K562 (cell line): ENCODE data around the gene ACHE. TPM values are rescaled to one million over a fixed set of nuclear protein-coding genes. Genes with fewer than 3 reads are reported as not detected.

ENCODE experiments used
- ATAC-seq: fragments of 200-7000 bp; cut with Tn5 transposase; 3 replicates; pipeline ENCODE4 v1.9.1; 2020; ENCODE audit warnings: moderate library complexity
- BruUV-seq: library from RNA; stranded (reverse); fragments of 400-500 nt; replicated peaks from 2 replicates; lab custom pipeline; 2021; lab: Mats Ljungman, UMichigan
- CTCF ChIA-PET: fragments of 300-600 bp; formaldehyde crosslinking; extraction: SDS; loops from one replicate; lab custom pipeline; 2021; ENCODE audit warnings: low intra/inter-chr PET ratio; lab: Yijun Ruan, JAX
- POLR2A ChIA-PET: fragments of 300-600, 350-650 bp; sonication (Branson Sonifier 250); formaldehyde crosslinking; extraction: SDS; loops from one replicate; lab custom pipeline; 2021; ENCODE audit warnings: antibody characterized with exemption, inconsistent platforms; lab: Yijun Ruan, JAX
- DNase-seq, 4 experiments: peaks; one replicate each; pipeline versions ENCODE4 v3.0.0 to v3.0.0-alpha.2; 2011 to 2018; ENCODE audit warnings: low spot score in 3 of 4, mixed read lengths in 3 of 4; ENCODE audit errors: extremely low read depth in 1 of 4
- FAIRE-seq: peaks from 2 replicates; lab custom pipeline; 2011; peaks lifted over from hg19 to GRCh38; lab: Jason Lieb, UNC
- H2AFZ ChIP-seq: 2 replicates; pipeline ENCODE4 v1.6.0; 2011; ENCODE audit warnings: low read depth, low read length, control low read depth, inconsistent platforms
- H3K27ac ChIP-seq: fragments of 200-600 bp; 3 replicates; pipeline ENCODE4 v1.8.0; 2011; ENCODE audit warnings: low read depth, mild to moderate bottlenecking, control low read depth, inconsistent platforms, low read length, moderate library complexity, mixed read lengths; ENCODE audit errors: extremely low read depth
- H3K27me3 ChIP-seq, 2 experiments: fragments of 300-600 bp in 1 of 2; 2 replicates in 1 of 2; 3 replicates in 1 of 2; pipeline versions ENCODE4 v1.6.0 to v1.8.0; 2011; ENCODE audit warnings: inconsistent platforms in 2 of 2, low read length in 2 of 2, mild to moderate bottlenecking in 1 of 2, mixed read lengths in 1 of 2, moderate library complexity in 1 of 2; ENCODE audit not compliant: control insufficient read depth in 2 of 2, insufficient read depth in 2 of 2
- H3K36me3 ChIP-seq: fragments of 300-600 bp; 3 replicates; pipeline ENCODE4 v1.8.0; 2011; ENCODE audit warnings: mild to moderate bottlenecking, low read length, inconsistent platforms; ENCODE audit not compliant: control insufficient read depth, insufficient read depth
- H3K4me1 ChIP-seq, 2 experiments: fragments of 200-600 bp in 1 of 2; replicated peaks in 1 of 2; 2 replicates in 1 of 2; 3 replicates in 1 of 2; pipeline versions ENCODE4 v1.5.1 to v1.8.0; 2011; ENCODE audit warnings: inconsistent platforms in 2 of 2, low read length in 2 of 2, mild to moderate bottlenecking in 1 of 2, mixed read lengths in 1 of 2, moderate library complexity in 1 of 2; ENCODE audit not compliant: control insufficient read depth in 2 of 2, insufficient read depth in 2 of 2
- H3K4me2 ChIP-seq: 2 replicates; pipeline ENCODE4 v1.6.1; 2011; ENCODE audit warnings: low read length, control low read depth, inconsistent platforms, mixed read lengths; ENCODE audit not compliant: insufficient read depth
- H3K4me3 ChIP-seq: fragments of 200-600 bp; sonication (generic), shearing (Covaris generic); 2 replicates; pipeline ENCODE4 v1.5.1; 2016; ENCODE audit warnings: control low read depth, inconsistent platforms
- H3K79me2 ChIP-seq: fragments of 200-600 bp; 3 replicates; pipeline ENCODE4 v1.8.0; 2011; ENCODE audit warnings: low read length, inconsistent platforms; ENCODE audit not compliant: control insufficient read depth, insufficient read depth
- H3K9ac ChIP-seq, 2 experiments: 2 replicates each; pipeline versions ENCODE4 v1.6.0 to v1.6.1; 2011; ENCODE audit warnings: low read depth in 2 of 2, low read length in 2 of 2, control low read depth in 1 of 2, inconsistent platforms in 1 of 2, mild to moderate bottlenecking in 1 of 2, mixed read lengths in 1 of 2; ENCODE audit not compliant: insufficient read depth in 1 of 2
- H3K9me1 ChIP-seq: one replicate; pipeline ENCODE4 v1.6.0; 2011; ENCODE audit warnings: inconsistent platforms, mild to moderate bottlenecking, low read length, moderate library complexity; ENCODE audit not compliant: control insufficient read depth, insufficient read depth
- H3K9me3 ChIP-seq: replicated peaks from 2 replicates; pipeline ENCODE4 v1.5.1; 2011; ENCODE audit warnings: low read depth, low read length, inconsistent platforms; ENCODE audit not compliant: control insufficient read depth, insufficient read depth
- H4K20me1 ChIP-seq: replicated peaks from 2 replicates; pipeline ENCODE4 v1.6.1; 2011; ENCODE audit warnings: low read length, inconsistent platforms, mixed read lengths; ENCODE audit not compliant: control insufficient read depth, insufficient read depth
- FOXJ2 ChIP-seq: fragments of 200-800 bp; sonication (Bioruptor generic); IDR thresholded peaks from 2 replicates; pipeline ENCODE4 v1.6.1; 2016; ENCODE audit warnings: missing genetic modification characterization, missing compliant biosample characterization
- HCFC1 ChIP-seq: IDR thresholded peaks from 2 replicates; pipeline ENCODE4 v1.6.1; 2012; ENCODE audit warnings: low read depth, low read length, improper control_type of control experiment
- NCOA2 ChIP-seq, 2 experiments: fragments of 450-650 bp; IDR thresholded peaks; 2 replicates each; pipeline ENCODE4 v1.6.1; 2018; ENCODE audit warnings: mild to moderate bottlenecking in 2 of 2, moderate library complexity in 1 of 2; ENCODE audit not compliant: partially characterized antibody in 2 of 2
- PURB ChIP-seq: sonication (generic); formaldehyde crosslinking; IDR thresholded peaks from 2 replicates; pipeline ENCODE4 v1.9.0; 2021; ENCODE audit warnings: low read depth, mild to moderate bottlenecking, missing genetic modification reagents
- RBM22 ChIP-seq: fragments of 200-400 bp; formaldehyde crosslinking; IDR thresholded peaks from 2 replicates; pipeline ENCODE4 v1.6.1; 2018; ENCODE audit warnings: low read length, low read depth; ENCODE audit not compliant: poor library complexity, severe bottlenecking
- WGBS: fragments of 100-300 bp; shearing (Covaris generic); methylation state at CpG from one replicate; pipeline ENCODE4 v1.1.6; 2016; ENCODE audit warnings: low coverage, mixed read lengths; ENCODE audit not compliant: insufficient coverage; ENCODE audit errors: missing lambda C conversion rate; 5-methylcytosine and 5-hydroxymethylcytosine counted together
- in situ Hi-C: fragments of 300-500 bp; cut with MboI; formaldehyde crosslinking; loops from 4 replicates; pipeline ENCODE4 v1.15.0; 2018; ENCODE audit warnings: inconsistent platforms, mixed read lengths
- intact Hi-C: fragments of 100-400 bp; cut with micrococcal nuclease; formaldehyde crosslinking; loops from 2 replicates; pipeline ENCODE4 v1.14.2; 2022
- polyA plus RNA-seq, 8 experiments: library from polyadenylated mRNA; depleted of rRNA in 4 of 8; stranded (reverse) in 5 of 8; unstranded in 3 of 8; fragments of >200 nt; fragmentation: Nextera tagmentation in 2 of 8; fragmentation: Illumina TruSeq in 1 of 8; extraction: Ambion mirVana in 2 of 8; extraction: Trizol in 1 of 8; gene quantifications; 2 replicates each; pipeline versions ENCODE4 v1.2.1 to v1.2.3, GENCODE V29; 2011 to 2014; ENCODE audit warnings: inconsistent platforms in 1 of 8, missing spikeins in 1 of 8
- total RNA-seq, 7 experiments: library from RNA; depleted of rRNA in 6 of 7; stranded (reverse); fragments of >200 nt in 6 of 7; fragmentation: Illumina TruSeq in 2 of 7; extraction: Trizol in 2 of 7; gene quantifications; 2 replicates each; pipeline versions ENCODE4 v1.2.1 to v1.2.3, GENCODE V29; 2011 to 2021; ENCODE audit warnings: low replicate concordance in 1 of 7
- TF ChIP-seq, protein P1 (sequence below): fragments of 250-450 bp; sonication (Bioruptor Pico); IDR thresholded peaks from 2 replicates; pipeline ENCODE4 v1.4.0; 2020

The ACHE gene
- total and polyA plus RNA-seq, 9 of the 15 experiments (the other 6 are each of a cell fraction or from before 2014, with no cell fraction given): 0.04 to 8.8 (median 1.9) TPM

DNA sequence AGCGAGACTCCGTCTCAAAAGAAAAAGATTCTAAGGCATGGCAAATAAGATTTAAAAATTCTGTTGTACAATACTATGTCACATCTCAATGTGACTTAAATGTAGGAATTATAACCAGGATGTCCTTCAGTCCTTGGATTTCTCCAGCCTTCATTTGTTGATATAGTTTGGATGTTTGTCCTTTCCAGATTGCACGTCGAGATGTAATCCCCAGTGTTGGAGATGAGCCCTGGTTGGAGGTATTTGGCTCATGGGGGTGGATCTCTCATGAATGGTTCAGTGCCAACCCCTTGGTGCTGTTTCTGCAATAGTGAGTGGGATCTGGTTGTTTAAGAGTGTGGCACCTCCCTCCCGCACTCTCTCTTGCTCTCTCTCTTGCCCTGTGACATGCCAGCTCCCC is 12.8 kb upstream of the ACHE start:
- CTCF ChIA-PET: no interaction called here
- H3K4me1 ChIP-seq: peaks cover 4% of the 10 kb centered on the region in 2 experiments; a peak in 1 of 5 replicates
- no peak overlapping the region for H3K27ac ChIP-seq
- H3K9ac ChIP-seq: no peak overlapping the region
- peaks cover 2% of the 10 kb centered on the region; the same call in 1 of the 2 replicates for H3K9me3 ChIP-seq
- in situ Hi-C loops: loop anchor here (25.0 kb wide), 1 partner anchor 379 kb away; no protein-coding TSS in a partner anchor
- DNase-seq: no peak
- H3K9me1 ChIP-seq: no peaks in the 10 kb centered on the region
- FAIRE-seq: no peak
- no peak for ATAC-seq
- TF ChIP-seq PURB (CRISPR knock-in tag) (no peak), NCOA2 (IDR thresholded peaks at IDR 0.05; ENCODE audit: partially characterized antibody in 2 of 2) (no peak), FOXJ2 (no peak), HCFC1 (no peak), RBM22 (no peak)
- TF ChIP-seq, protein P1, sequence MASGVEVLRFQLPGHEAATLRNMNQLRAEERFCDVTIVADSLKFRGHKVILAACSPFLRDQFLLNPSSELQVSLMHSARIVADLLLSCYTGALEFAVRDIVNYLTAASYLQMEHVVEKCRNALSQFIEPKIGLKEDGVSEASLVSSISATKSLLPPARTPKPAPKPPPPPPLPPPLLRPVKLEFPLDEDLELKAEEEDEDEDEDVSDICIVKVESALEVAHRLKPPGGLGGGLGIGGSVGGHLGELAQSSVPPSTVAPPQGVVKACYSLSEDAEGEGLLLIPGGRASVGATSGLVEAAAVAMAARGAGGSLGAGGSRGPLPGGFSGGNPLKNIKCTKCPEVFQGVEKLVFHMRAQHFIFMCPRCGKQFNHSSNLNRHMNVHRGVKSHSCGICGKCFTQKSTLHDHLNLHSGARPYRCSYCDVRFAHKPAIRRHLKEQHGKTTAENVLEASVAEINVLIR (CRISPR knock-in tag): no peak
- TF ChIP-seq, all 486 proteins: peak for 0
- intact Hi-C loops: no loop called here
- H3K27me3 ChIP-seq: no peaks in the 10 kb centered on the region
- H4K20me1 ChIP-seq: no peaks in the 10 kb centered on the region
- no peaks in the 10 kb centered on the region for H3K36me3 ChIP-seq
- no peaks in the 10 kb centered on the region for H3K79me2 ChIP-seq
- BruUV-seq: no TSS peak
- H3K4me3 ChIP-seq: no peak overlapping the region
- H3K4me2 ChIP-seq: no peak overlapping the region
- POLR2A ChIA-PET: no interaction called here
- WGBS: 42% methylated on average over 5 of the region's 5 CpGs
- no peak overlapping the region for H2AFZ ChIP-seq
